HepG2 (cell line): ENCODE results near the gene DHRS1. TPM values are rescaled to one million over a fixed set of nuclear protein-coding genes. Genes with fewer than 3 reads are reported as not detected.
A peak's percentile ranks its signal among the peaks of the same experiment; 100 is the strongest.

ENCODE experiments used
- ARNT ChIP-seq: fragments of 450-650 bp; IDR thresholded peaks from 2 replicates; pipeline ENCODE4 v1.6.1; 2017
- ATF6 ChIP-seq: sonication (generic); formaldehyde crosslinking; conservative IDR thresholded peaks from 2 replicates; pipeline ENCODE4 v1.4.0; 2020; ENCODE audit warnings: missing genetic modification reagents
- ELF3 ChIP-seq: IDR thresholded peaks from 2 replicates; pipeline ENCODE4 v1.6.1; 2016; ENCODE audit warnings: missing genetic modification reagents, missing compliant biosample characterization
- HDAC2 ChIP-seq: sonication (generic); formaldehyde crosslinking; IDR thresholded peaks from 2 replicates; pipeline ENCODE4 v1.4.0; 2020; ENCODE audit warnings: missing genetic modification reagents
- HES4 ChIP-seq: sonication (generic); formaldehyde crosslinking; IDR thresholded peaks from 2 replicates; pipeline ENCODE4 v1.9.0; 2021; ENCODE audit warnings: mild to moderate bottlenecking, missing genetic modification reagents, borderline replicate concordance
- IRX3 ChIP-seq: sonication (generic); formaldehyde crosslinking; IDR thresholded peaks from 2 replicates; pipeline ENCODE4 v1.8.1; 2023; ENCODE audit warnings: mild to moderate bottlenecking, low read depth, missing genetic modification reagents, borderline replicate concordance
- MED8 ChIP-seq: sonication (generic); formaldehyde crosslinking; IDR thresholded peaks from 2 replicates; pipeline ENCODE4 v1.8.1; 2023; ENCODE audit warnings: mild to moderate bottlenecking, missing genetic modification reagents; ENCODE audit not compliant: insufficient replicate concordance
- MLLT10 ChIP-seq: sonication (generic); formaldehyde crosslinking; IDR thresholded peaks from 2 replicates; pipeline ENCODE4 v1.4.0; 2020; ENCODE audit warnings: missing genetic modification reagents
- MYC ChIP-seq: sonication (generic); formaldehyde crosslinking; IDR thresholded peaks from 2 replicates; pipeline ENCODE4 v1.9.0; 2021; ENCODE audit warnings: missing genetic modification reagents, borderline replicate concordance
- PAF1 ChIP-seq: IDR thresholded peaks from 2 replicates; pipeline ENCODE4 v1.6.1; 2016; ENCODE audit warnings: missing genetic modification reagents, missing compliant biosample characterization
- PRDM4 ChIP-seq: sonication (generic); formaldehyde crosslinking; IDR thresholded peaks from 2 replicates; pipeline ENCODE4 v1.9.0; 2021; ENCODE audit warnings: missing genetic modification reagents, borderline replicate concordance
- SAP130 ChIP-seq: IDR thresholded peaks from 2 replicates; pipeline ENCODE4 v1.6.1; 2016; ENCODE audit warnings: low read depth
- ZFP1 ChIP-seq: IDR thresholded peaks from 2 replicates; pipeline ENCODE4 v1.6.1; 2016
- ZNF224 ChIP-seq: sonication (generic); formaldehyde crosslinking; IDR thresholded peaks from 2 replicates; pipeline ENCODE4 v1.5.0; 2020; ENCODE audit warnings: mild to moderate bottlenecking, missing genetic modification reagents
- ZNF329 ChIP-seq: sonication (generic); formaldehyde crosslinking; IDR thresholded peaks from 2 replicates; pipeline ENCODE4 v1.9.0; 2021; ENCODE audit warnings: low read depth, mild to moderate bottlenecking, missing genetic modification reagents
- ZNF605 ChIP-seq: sonication (generic); formaldehyde crosslinking; IDR thresholded peaks from 2 replicates; pipeline ENCODE4 v1.8.0; 2022; ENCODE audit warnings: mild to moderate bottlenecking, missing genetic modification reagents
- polyA plus RNA-seq, 8 experiments: library from polyadenylated mRNA; depleted of rRNA in 3 of 8; stranded (reverse) in 7 of 8; unstranded in 1 of 8; fragments of >200 nt; fragmentation: Illumina TruSeq in 4 of 8; extraction: Trizol in 4 of 8; gene quantifications; 2 replicates each; pipeline versions ENCODE4 v1.2.1 to v1.2.3, GENCODE V29; 2011 to 2016; ENCODE audit warnings: low read depth in 4 of 8, missing spikeins in 1 of 8, mixed read lengths in 1 of 8; ENCODE audit not compliant: insufficient read depth in 1 of 8
- total RNA-seq, 5 experiments: library from RNA; depleted of rRNA; stranded (reverse); fragments of >200 nt; fragmentation: Illumina TruSeq; extraction: Trizol; gene quantifications; 2 replicates each; pipeline ENCODE4 v1.2.3, GENCODE V29; 2016; ENCODE audit warnings: low read depth in 1 of 5
- TF ChIP-seq, protein P1 (sequence below): sonication (generic); formaldehyde crosslinking; IDR thresholded peaks from 2 replicates; pipeline ENCODE4 v1.4.0; 2020; ENCODE audit warnings: mild to moderate bottlenecking, missing genetic modification reagents
- TF ChIP-seq, protein P2 (sequence below): sonication (generic); formaldehyde crosslinking; IDR thresholded peaks from 2 replicates; pipeline ENCODE4 v1.4.0; 2020; ENCODE audit warnings: missing genetic modification reagents, low read depth, mild to moderate bottlenecking, borderline replicate concordance
- TF ChIP-seq, protein P3 (sequence below): sonication (generic); formaldehyde crosslinking; IDR thresholded peaks from 2 replicates; pipeline ENCODE4 v1.8.1; 2023; ENCODE audit warnings: mild to moderate bottlenecking, inconsistent platforms, moderate library complexity, missing genetic modification reagents, borderline replicate concordance
- TF ChIP-seq, protein P4 (sequence below): sonication (generic); formaldehyde crosslinking; IDR thresholded peaks from 2 replicates; pipeline ENCODE4 v1.4.0; 2020; ENCODE audit warnings: low read depth, mild to moderate bottlenecking, missing genetic modification reagents

DHRS1 gene
- total and polyA plus RNA-seq, 2 of the 13 experiments (the other 11 are each of a cell fraction or from before 2014, with no cell fraction given) = 49.8 to 60.8 TPM

- TF ChIP-seq ZNF224 (CRISPR knock-in tag) (peak; percentile 29; the same call in 1 of the 2 replicates), ARNT (no peak), HES4 (CRISPR knock-in tag) (peak; percentile 88; the same call in 1 of the 2 replicates), ZFP1 (peak; percentile 83; the same call in 1 of the 2 replicates), ATF6 (no peak), MLLT10 (CRISPR knock-in tag) (no peak), PAF1 (CRISPR knock-in tag) (no peak), ELF3 (CRISPR knock-in tag) (peak; percentile 78), SAP130 (CRISPR knock-in tag) (peak; percentile 71), ZNF329 (CRISPR knock-in tag) (peak; percentile 49; the same call in 1 of the 2 replicates), MYC (CRISPR knock-in tag) (peak; percentile 63), PRDM4 (CRISPR knock-in tag) (peak; percentile 80; the same call in 1 of the 2 replicates), ZNF605 (CRISPR knock-in tag) (peak; percentile 94), IRX3 (CRISPR knock-in tag) (peak; percentile 93; the same call in 1 of the 2 replicates), MED8 (CRISPR knock-in tag) (no peak), HDAC2 (peak; percentile 70)
- TF ChIP-seq, protein P1, sequence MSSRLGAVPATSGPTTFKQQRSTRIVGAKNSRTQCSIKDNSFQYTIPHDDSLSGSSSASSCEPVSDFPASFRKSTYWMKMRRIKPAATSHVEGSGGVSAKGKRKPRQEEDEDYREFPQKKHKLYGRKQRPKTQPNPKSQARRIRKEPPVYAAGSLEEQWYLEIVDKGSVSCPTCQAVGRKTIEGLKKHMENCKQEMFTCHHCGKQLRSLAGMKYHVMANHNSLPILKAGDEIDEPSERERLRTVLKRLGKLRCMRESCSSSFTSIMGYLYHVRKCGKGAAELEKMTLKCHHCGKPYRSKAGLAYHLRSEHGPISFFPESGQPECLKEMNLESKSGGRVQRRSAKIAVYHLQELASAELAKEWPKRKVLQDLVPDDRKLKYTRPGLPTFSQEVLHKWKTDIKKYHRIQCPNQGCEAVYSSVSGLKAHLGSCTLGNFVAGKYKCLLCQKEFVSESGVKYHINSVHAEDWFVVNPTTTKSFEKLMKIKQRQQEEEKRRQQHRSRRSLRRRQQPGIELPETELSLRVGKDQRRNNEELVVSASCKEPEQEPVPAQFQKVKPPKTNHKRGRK (CRISPR knock-in tag) = no peak; the same call in 1 of the 2 replicates
- TF ChIP-seq, protein P2, sequence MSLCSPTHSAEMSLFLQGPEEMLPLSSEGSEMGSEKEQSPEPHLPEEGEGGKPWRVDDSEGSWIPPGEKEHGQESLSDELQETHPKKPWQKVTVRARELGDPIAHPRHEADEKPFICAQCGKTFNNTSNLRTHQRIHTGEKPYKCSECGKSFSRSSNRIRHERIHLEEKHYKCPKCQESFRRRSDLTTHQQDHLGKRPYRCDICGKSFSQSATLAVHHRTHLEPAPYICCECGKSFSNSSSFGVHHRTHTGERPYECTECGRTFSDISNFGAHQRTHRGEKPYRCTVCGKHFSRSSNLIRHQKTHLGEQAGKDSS (CRISPR knock-in tag) = peak; percentile 87
- TF ChIP-seq, protein P3, sequence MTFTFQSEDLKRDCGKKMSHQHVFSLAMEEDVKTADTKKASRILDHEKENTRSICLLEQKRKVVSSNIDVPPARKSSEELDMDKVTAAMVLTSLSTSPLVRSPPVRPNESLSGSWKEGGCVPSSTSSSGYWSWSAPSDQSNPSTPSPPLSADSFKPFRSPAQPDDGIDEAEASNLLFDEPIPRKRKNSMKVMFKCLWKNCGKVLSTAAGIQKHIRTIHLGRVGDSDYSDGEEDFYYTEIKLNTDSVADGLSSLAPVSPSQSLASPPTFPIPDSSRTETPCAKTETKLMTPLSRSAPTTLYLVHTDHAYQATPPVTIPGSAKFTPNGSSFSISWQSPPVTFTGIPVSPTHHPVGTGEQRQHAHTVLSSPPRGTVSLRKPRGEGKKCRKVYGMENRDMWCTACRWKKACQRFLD = peak; percentile 98
- TF ChIP-seq, protein P4, sequence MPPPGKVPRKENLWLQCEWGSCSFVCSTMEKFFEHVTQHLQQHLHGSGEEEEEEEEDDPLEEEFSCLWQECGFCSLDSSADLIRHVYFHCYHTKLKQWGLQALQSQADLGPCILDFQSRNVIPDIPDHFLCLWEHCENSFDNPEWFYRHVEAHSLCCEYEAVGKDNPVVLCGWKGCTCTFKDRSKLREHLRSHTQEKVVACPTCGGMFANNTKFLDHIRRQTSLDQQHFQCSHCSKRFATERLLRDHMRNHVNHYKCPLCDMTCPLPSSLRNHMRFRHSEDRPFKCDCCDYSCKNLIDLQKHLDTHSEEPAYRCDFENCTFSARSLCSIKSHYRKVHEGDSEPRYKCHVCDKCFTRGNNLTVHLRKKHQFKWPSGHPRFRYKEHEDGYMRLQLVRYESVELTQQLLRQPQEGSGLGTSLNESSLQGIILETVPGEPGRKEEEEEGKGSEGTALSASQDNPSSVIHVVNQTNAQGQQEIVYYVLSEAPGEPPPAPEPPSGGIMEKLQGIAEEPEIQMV = peak; percentile 92
Measured at GRCh38 chr14:24332268-24332993, 32.9 kb upstream of the DHRS1 start (continued).
